Naive thymus-derived CD4-positive, alpha-beta T cell (primary cell): ENCODE measurements around the gene SGPL1. TPM values are rescaled to one million over a fixed set of nuclear protein-coding genes. Genes with fewer than 3 reads are reported as not detected.
A peak's percentile ranks its signal among the peaks of the same experiment; 100 is the strongest.

Experiments
- ATAC-seq: fragments of 150-1000 bp; cut with Tn5 transposase; 2 replicates; pipeline ENCODE4 v1.10.0; 2021; ENCODE audit warnings: mild to moderate bottlenecking, moderate library complexity
- CTCF ChIA-PET: fragments of 350-600 bp; sonication (Branson Sonifier 250); formaldehyde crosslinking; loops from one replicate; lab custom pipeline; 2021; ENCODE audit warnings: antibody characterized with exemption; lab: Charles Lee
- POLR2A ChIA-PET: fragments of 350-600 bp; sonication (Branson Sonifier 250); formaldehyde crosslinking; loops from one replicate; lab custom pipeline; 2021; ENCODE audit warnings: antibody characterized with exemption, inconsistent platforms; lab: Charles Lee
- DNase-seq, 9 donors: peaks; one replicate each; pipeline versions ENCODE4 v3.0.0 to v3.0.0-alpha.2; 2020 to 2022; ENCODE audit warnings: mixed read lengths in 1 of 9
- H3K27ac ChIP-seq: one replicate; pipeline ENCODE4 v1.7.0; 2013; ENCODE audit warnings: mild to moderate bottlenecking, low read depth, low read length, moderate library complexity
- H3K27me3 ChIP-seq, 2 donors: one replicate each; pipeline ENCODE4 v1.7.0; 2013; ENCODE audit warnings: low read length in 2 of 2, mild to moderate bottlenecking in 2 of 2, moderate library complexity in 2 of 2; ENCODE audit not compliant: control insufficient read depth in 2 of 2, insufficient read depth in 2 of 2
- H3K36me3 ChIP-seq, 3 experiments: 1 replicate in 2 of 3; 2 replicates in 1 of 3; pipeline ENCODE4 v1.7.0; 2013; ENCODE audit warnings: low read length in 3 of 3, mild to moderate bottlenecking in 3 of 3, moderate library complexity in 1 of 3; ENCODE audit not compliant: insufficient read depth in 3 of 3, control insufficient read depth in 2 of 3
- H3K4me1 ChIP-seq, 2 donors: one replicate each; pipeline ENCODE4 v1.7.0; 2013; ENCODE audit warnings: low read length in 2 of 2, mild to moderate bottlenecking in 2 of 2, moderate library complexity in 1 of 2; ENCODE audit not compliant: control insufficient read depth in 2 of 2, insufficient read depth in 2 of 2
- H3K4me3 ChIP-seq: 2 replicates; pipeline ENCODE4 v1.7.0; 2013; ENCODE audit warnings: mild to moderate bottlenecking, low read length
- H3K9me3 ChIP-seq, 3 experiments: 1 replicate in 2 of 3; 2 replicates in 1 of 3; pipeline ENCODE4 v1.7.0; 2013; ENCODE audit warnings: low read length in 3 of 3; ENCODE audit not compliant: control insufficient read depth in 2 of 3
- H3K27ac Mint-ChIP-seq, 9 donors: one replicate each; pipeline ENCODE4 v1.8.0; 2020 to 2022; ENCODE audit warnings: mixed read lengths in 9 of 9, mild to moderate bottlenecking in 8 of 9, moderate library complexity in 5 of 9, inconsistent platforms in 2 of 9
- H3K27me3 Mint-ChIP-seq, 5 donors: one replicate each; pipeline ENCODE4 v1.8.0; 2021 to 2022; ENCODE audit warnings: mixed read lengths in 5 of 5, mild to moderate bottlenecking in 1 of 5
- H3K36me3 Mint-ChIP-seq, 5 donors: one replicate each; pipeline ENCODE4 v1.8.0; 2020 to 2022; ENCODE audit warnings: mixed read lengths in 5 of 5, mild to moderate bottlenecking in 3 of 5, inconsistent platforms in 1 of 5
- H3K4me1 Mint-ChIP-seq, 7 donors: one replicate each; pipeline ENCODE4 v1.8.0; 2020 to 2022; ENCODE audit warnings: mixed read lengths in 7 of 7, mild to moderate bottlenecking in 3 of 7, inconsistent platforms in 1 of 7
- H3K4me3 Mint-ChIP-seq, 10 donors: one replicate each; pipeline ENCODE4 v1.8.0; 2020 to 2022; ENCODE audit warnings: mild to moderate bottlenecking in 10 of 10, mixed read lengths in 10 of 10, moderate library complexity in 6 of 10, inconsistent platforms in 2 of 10
- H3K9me3 Mint-ChIP-seq, 11 donors: one replicate each; pipeline ENCODE4 v1.8.0; 2020 to 2022; ENCODE audit warnings: mixed read lengths in 11 of 11, mild to moderate bottlenecking in 4 of 11, inconsistent platforms in 1 of 11, moderate library complexity in 1 of 11
- intact Hi-C, 2 donors: fragments of 100-400 bp; cut with micrococcal nuclease; formaldehyde crosslinking; loops; one replicate each; pipeline ENCODE4 v1.15.1; 2023
- polyA plus RNA-seq, 2 donors: library from polyadenylated mRNA; unstranded; fragments of 300-500 nt; fragmentation: Illumina TruSeq; gene quantifications; one replicate each; pipeline ENCODE4 v1.2.3, GENCODE V29; 2021
- total RNA-seq, 6 experiments: library from RNA in 5 of 6; stranded (reverse) in 5 of 6; gene quantifications; 1 replicate in 5 of 6; 2 replicates in 1 of 6; pipeline ENCODE4 v1.2.3 and lab custom pipeline; 2021 to 2026

The SGPL1 gene
- total and polyA plus RNA-seq, 7 experiments from 2014 or later, result 12.2 to 35.5 (median 24.5) TPM

GRCh38 chr10:70896551-70896950 is 80.8 kb downstream of the SGPL1 start:
- ChIA-PET POLR2A (no interaction called here), CTCF (no interaction called here)
- H3K9me3 Mint-ChIP-seq, result no peaks in the 10 kb centered on the region
- Histone ChIP-seq H3K4me1 (no peaks in the 10 kb centered on the region), H3K27ac (no peak overlapping the region), H3K4me3 (no peak overlapping the region), H3K36me3 (no peaks in the 10 kb centered on the region), H3K9me3 (no peaks in the 10 kb centered on the region), H3K27me3 (no peaks in the 10 kb centered on the region)
- no peak for DNase-seq
- no peak overlapping the region for H3K27ac Mint-ChIP-seq
- no peaks in the 10 kb centered on the region for H3K27me3 Mint-ChIP-seq
- ATAC-seq, result no peak
- peaks cover 0 to 6% (median 4%) of the 10 kb centered on the region in 7 donors for H3K4me1 Mint-ChIP-seq
- H3K4me3 Mint-ChIP-seq, result no peak overlapping the region
- intact Hi-C loops, result no loop called here
- no peaks in the 10 kb centered on the region for H3K36me3 Mint-ChIP-seq

GRCh38 chr10:70898687-70899086 is 82.9 kb downstream of the SGPL1 start:
- H3K4me3 ChIP-seq, result no peak overlapping the region
- H3K4me1 ChIP-seq, result no peaks in the 10 kb centered on the region
- H3K4me3 Mint-ChIP-seq, result no peak overlapping the region
- no peaks in the 10 kb centered on the region for H3K9me3 ChIP-seq
- DNase-seq (no peak), ATAC-seq (no peak)
- POLR2A ChIA-PET, result no interaction called here
- H3K9me3 Mint-ChIP-seq, result no peaks in the 10 kb centered on the region
- H3K27me3 Mint-ChIP-seq, result peaks cover 0 to 4% (median 0%) of the 10 kb centered on the region in 5 donors
- intact Hi-C loops, result no loop called here
- no peaks in the 10 kb centered on the region for H3K27me3 ChIP-seq
- no peak overlapping the region for H3K27ac ChIP-seq
- CTCF ChIA-PET, result interaction anchor here (0.7 kb wide), 1 partner anchor 160 kb away, joined by 3 read pairs; no protein-coding TSS in a partner anchor
- H3K36me3 Mint-ChIP-seq, result no peaks in the 10 kb centered on the region
- H3K4me1 Mint-ChIP-seq, result peaks cover 0 to 3% (median 0%) of the 10 kb centered on the region in 7 donors
- peak overlapping the region in 1 of 9 donors; percentile 76 for H3K27ac Mint-ChIP-seq
- H3K36me3 ChIP-seq, result no peaks in the 10 kb centered on the region

- DNase-seq, result no peak
These were observed 83.3 kb downstream of the SGPL1 start for GRCh38 chr10:70899096-70899495.

GRCh38 chr10:70901276-70901878 is 85.6 kb downstream of the SGPL1 start:
- Mint-ChIP-seq H3K27me3 (peaks cover 0 to 8% (median 0%) of the 10 kb centered on the region in 5 donors), H3K27ac (no peak overlapping the region), H3K9me3 (no peaks in the 10 kb centered on the region), H3K4me1 (no peaks in the 10 kb centered on the region), H3K4me3 (no peak overlapping the region), H3K36me3 (no peaks in the 10 kb centered on the region)
- Histone ChIP-seq H3K9me3 (no peaks in the 10 kb centered on the region), H3K27ac (no peak overlapping the region), H3K27me3 (no peaks in the 10 kb centered on the region), H3K36me3 (no peaks in the 10 kb centered on the region), H3K4me1 (no peaks in the 10 kb centered on the region), H3K4me3 (no peak overlapping the region)
- ChIA-PET CTCF (interaction anchor here (0.6 kb wide), 1 partner anchor 1142 kb away, joined by 3 read pairs; no protein-coding TSS in a partner anchor), POLR2A (no interaction called here)
- ATAC-seq (no peak), DNase-seq (no peak)
- intact Hi-C loops, result loop anchor here in 1 of 2 donors (10.0 kb wide), 1 partner anchor 383 kb away; no protein-coding TSS in a partner anchor

More at GRCh38 chr10:70899096-70899495, 83.3 kb downstream of the SGPL1 start:
- Mint-ChIP-seq H3K9me3 (no peaks in the 10 kb centered on the region), H3K27me3 (peaks cover 0 to 4% (median 0%) of the 10 kb centered on the region in 5 donors), H3K36me3 (no peaks in the 10 kb centered on the region), H3K27ac (peak overlapping the region in 1 of 9 donors; percentile 76), H3K4me1 (peaks cover 0 to 3% (median 0%) of the 10 kb centered on the region in 7 donors), H3K4me3 (no peak overlapping the region)
- no peaks in the 10 kb centered on the region for H3K27me3 ChIP-seq
- POLR2A ChIA-PET, result no interaction called here
- CTCF ChIA-PET, result interaction anchor here (0.7 kb wide), 1 partner anchor 160 kb away, joined by 3 read pairs; no protein-coding TSS in a partner anchor
- no peak overlapping the region for H3K4me3 ChIP-seq
- H3K36me3 ChIP-seq, result no peaks in the 10 kb centered on the region
- no peaks in the 10 kb centered on the region for H3K9me3 ChIP-seq
- H3K27ac ChIP-seq, result no peak overlapping the region
- H3K4me1 ChIP-seq, result no peaks in the 10 kb centered on the region
- intact Hi-C loops, result no loop called here
- no peak for ATAC-seq

- no peaks in the 10 kb centered on the region for H3K27me3 ChIP-seq
- no peaks in the 10 kb centered on the region for H3K4me1 ChIP-seq
- Mint-ChIP-seq H3K27me3 (peaks cover 0 to 8% (median 0%) of the 10 kb centered on the region in 5 donors), H3K4me3 (no peak overlapping the region), H3K36me3 (no peaks in the 10 kb centered on the region), H3K4me1 (no peaks in the 10 kb centered on the region), H3K9me3 (no peaks in the 10 kb centered on the region), H3K27ac (no peak overlapping the region)
- intact Hi-C loops, result loop anchor here in 1 of 2 donors (10.0 kb wide), 1 partner anchor 382 kb away; no protein-coding TSS in a partner anchor
- no peak overlapping the region for H3K27ac ChIP-seq
- H3K9me3 ChIP-seq, result no peaks in the 10 kb centered on the region
- H3K4me3 ChIP-seq, result no peak overlapping the region
- H3K36me3 ChIP-seq, result no peaks in the 10 kb centered on the region
- POLR2A ChIA-PET, result no interaction called here
- CTCF ChIA-PET, result interaction anchor here (0.9 kb wide), 1 partner anchor 68 kb away, joined by 3 read pairs; no protein-coding TSS in a partner anchor
- DNase-seq (no peak), ATAC-seq (no peak)
These were observed 87.0 kb downstream of the SGPL1 start for GRCh38 chr10:70902661-70903261.

- Mint-ChIP-seq H3K27me3 (peaks cover 0 to 8% (median 0%) of the 10 kb centered on the region in 5 donors), H3K27ac (no peak overlapping the region), H3K4me1 (no peaks in the 10 kb centered on the region), H3K36me3 (no peaks in the 10 kb centered on the region), H3K4me3 (no peak overlapping the region), H3K9me3 (no peaks in the 10 kb centered on the region)
- Histone ChIP-seq H3K27ac (no peak overlapping the region), H3K4me3 (no peak overlapping the region), H3K4me1 (no peaks in the 10 kb centered on the region), H3K27me3 (no peaks in the 10 kb centered on the region), H3K36me3 (no peaks in the 10 kb centered on the region), H3K9me3 (no peaks in the 10 kb centered on the region)
- POLR2A ChIA-PET, result no interaction called here
- DNase-seq (peak in 1 of 9 donors; percentile 37), ATAC-seq (no peak)
- CTCF ChIA-PET, result interaction anchor here (0.6 to 0.9 kb wide), 2 partner anchors 68 to 770 kb away, joined by 3 read pairs; no protein-coding TSS in a partner anchor
- intact Hi-C loops, result loop anchor here in 1 of 2 donors (10.0 kb wide), 1 partner anchor 381 kb away; no protein-coding TSS in a partner anchor
These were observed 87.6 kb downstream of the SGPL1 start for GRCh38 chr10:70903262-70903921.
